ENCODE data around the gene BCOR. TPM values are rescaled to one million over a fixed set of nuclear protein-coding genes. Genes with fewer than 3 reads are reported as not detected.

Gene BCOR
- total and polyA plus RNA-seq, 2 of the 8 experiments (the other 6 are each of a cell fraction or from before 2014, with no cell fraction given), result 25.0 to 50.8 TPM

DNA sequence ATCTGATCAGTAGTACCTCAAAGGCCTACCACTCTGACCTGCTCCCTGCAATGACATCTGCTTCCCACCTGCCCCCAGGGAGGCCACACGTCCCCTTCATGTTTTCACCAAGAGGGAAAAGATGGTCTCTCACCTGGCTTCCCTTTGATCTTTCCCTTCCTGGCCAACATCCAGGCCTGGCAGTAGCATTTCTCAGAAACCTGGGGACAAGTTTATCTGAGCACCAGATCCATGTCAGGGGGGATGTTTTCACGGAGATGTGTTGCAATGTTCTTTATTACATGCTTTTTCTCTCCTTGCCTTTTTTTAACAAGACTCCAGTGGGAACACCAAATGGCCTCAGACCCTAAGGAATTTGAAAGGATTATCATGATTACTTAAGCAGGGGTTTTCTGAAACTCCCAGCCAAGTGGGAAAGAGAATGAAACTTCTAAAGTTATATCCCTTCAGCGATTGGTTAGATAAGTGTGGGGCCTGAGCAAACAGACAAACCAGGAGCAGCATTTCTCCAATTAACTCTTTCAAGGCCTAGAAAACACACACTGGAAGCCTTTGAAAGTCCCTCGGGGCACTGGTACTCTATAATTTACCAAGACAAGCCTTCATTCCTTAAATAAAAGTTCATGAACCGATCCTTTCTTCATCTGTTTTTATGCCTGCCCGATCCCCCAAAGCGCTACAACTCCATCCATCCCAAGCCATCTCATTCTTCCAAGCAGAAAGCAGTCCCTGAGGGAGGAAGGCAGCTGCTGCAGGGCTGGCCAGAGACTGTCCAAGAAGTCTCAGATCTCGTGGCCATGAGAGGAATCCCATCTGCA lies 94.1 kb downstream of the BCOR start:
- Histone ChIP-seq H3K4me1 (replicated peaks in 1 of 4; ENCODE audit: control insufficient read depth in 3 of 4, insufficient read depth in 4 of 4, low read length in 3 of 4) (peaks cover 4 to 19% (median 7%) of the 10 kb centered on the region in 4 experiments), H3K79me2 (ENCODE audit: control insufficient read depth in 1 of 2, insufficient read depth in 2 of 2, low read length in 2 of 2) (no peaks in the 10 kb centered on the region), H3K14ac (ENCODE audit: insufficient read length) (no peak overlapping the region), H3K23ac (ENCODE audit: insufficient read length) (no peak overlapping the region), H2AK5ac (ENCODE audit: low read depth, low read length) (no peak overlapping the region), H3K27ac (ENCODE audit: low read depth, low read length) (no peak overlapping the region), H2BK5ac (ENCODE audit: low read depth, low read length) (no peak overlapping the region), H3K9ac (replicated peaks in 1 of 4; ENCODE audit: extremely low read depth in 1 of 4, low read depth in 3 of 4, low read length in 3 of 4) (no peak overlapping the region), H3K18ac (ENCODE audit: extremely low read depth, low read length) (peak overlapping the region; percentile 71; the same call in 1 of the 2 replicates), H2AFZ (ENCODE audit: low read length) (no peak overlapping the region), H3K4ac (replicated peaks; ENCODE audit: insufficient read length, low read depth, low read length) (no peak overlapping the region), H2BK15ac (ENCODE audit: low read length) (no peak overlapping the region), H2BK12ac (ENCODE audit: low read depth, low read length) (0 out of 2 replicates have a peak overlapping the region, but pooled peaks have one; percentile 17), H4K91ac (replicated peaks; ENCODE audit: insufficient read length, low read length) (no peak overlapping the region), H3K56ac (replicated peaks; ENCODE audit: insufficient read length, low read depth, low read length) (no peak overlapping the region), H3K79me1 (ENCODE audit: low read depth, low read length) (no peaks in the 10 kb centered on the region), H2BK120ac (replicated peaks; ENCODE audit: low read depth, low read length) (no peak overlapping the region), H3K23me2 (ENCODE audit: low read depth, low read length) (peaks cover 3% of the 10 kb centered on the region; the same call in 1 of the 2 replicates), H3K27me3 (replicated peaks in 1 of 4; ENCODE audit: control insufficient read depth in 3 of 4, extremely low read depth in 1 of 4, insufficient read depth in 3 of 4, low read length in 3 of 4) (peaks cover 8 to 41% (median 24%) of the 10 kb centered on the region in 4 experiments; a peak in 6 of 7 replicates), H3K9me3 (ENCODE audit: insufficient read depth in 2 of 2, low read depth in 1 of 2, low read length in 1 of 2) (no peaks in the 10 kb centered on the region), H4K8ac (ENCODE audit: extremely low read depth, insufficient read depth, low read length) (no peak overlapping the region), H4K5ac (ENCODE audit: insufficient read length, low read depth, low read length) (no peak overlapping the region), H2BK20ac (ENCODE audit: low read length) (no peak overlapping the region), H4K20me1 (replicated peaks in 1 of 2; ENCODE audit: control insufficient read depth in 1 of 2, insufficient read depth in 2 of 2, low read length in 2 of 2) (no peaks in the 10 kb centered on the region), H3K4me2 (ENCODE audit: insufficient read depth in 1 of 2, low read depth in 2 of 2, low read length in 2 of 2) (peak overlapping the region; percentile 76 to 82), H3K4me3 (ENCODE audit: extremely low read depth in 1 of 4, insufficient read depth in 2 of 4, low read depth in 3 of 4, low read length in 4 of 4) (peak overlapping the region in 1 of 4 experiments; percentile 64; a peak in 1 of 8 replicates), H3K36me3 (ENCODE audit: control insufficient read depth in 2 of 4, insufficient read depth in 4 of 4, low read length in 3 of 4) (no peaks in the 10 kb centered on the region)
- ChIA-PET CTCF (ENCODE audit: partially characterized antibody) (interaction anchor here (0.9 kb wide), 1 partner anchor 18 kb away, joined by 3 read pairs; no protein-coding TSS in a partner anchor), POLR2A (ENCODE audit: partially characterized antibody) (interaction anchor here (0.8 kb wide), 1 partner anchor 84 kb away, joined by 5 read pairs; no protein-coding TSS in a partner anchor)
- WGBS, 2 experiments (ENCODE audit: extremely low coverage in 1 of 2, insufficient coverage in 1 of 2, insufficient read length in 1 of 2, insufficient replicate concordance in 2 of 2, low coverage in 1 of 2, low lambda C conversion rate in 2 of 2, missing lambda C conversion rate in 1 of 2), result 61% methylated on average over 6 of the region's 8 CpGs; no CpG with 5 or more reads in 1 of the 2 experiments
- no peak for TF ChIP-seq USF2 (IDR thresholded peaks at IDR 0.05; ENCODE audit: low read length)
- TF ChIP-seq BACH1 (IDR thresholded peaks at IDR 0.05; ENCODE audit: low read length), result no peak
- TF ChIP-seq SP2 (IDR thresholded peaks at IDR 0.05; ENCODE audit: low read length), result no peak
- TF ChIP-seq TBP (IDR thresholded peaks at IDR 0.05; ENCODE audit: low read depth, low read length), result no peak
- no peak for TF ChIP-seq MAFK (IDR thresholded peaks at IDR 0.05; ENCODE audit: low read depth, low read length)
- TF ChIP-seq TAF1 (IDR thresholded peaks at IDR 0.05; ENCODE audit: low read depth, low read length), result no peak
- DNase-seq (ENCODE audit: low read depth in 1 of 2, low spot score in 2 of 2), result no peak
- FAIRE-seq, result no peak

Measured in H1 (cell line).